Measurements from ENCODE around the gene CACNA1I. TPM values are rescaled to one million over a fixed set of nuclear protein-coding genes. Genes with fewer than 3 reads are reported as not detected.
"Not testable (repeated sequence)": the region's sequence is repeated elsewhere in the genome, so short reads cannot be mapped to it uniquely, and the experiment has no call there.

Gene CACNA1I
- not detected in 2 replicates for polyA plus RNA-seq (2011; rRNA removed)
- not detected in 2 replicates for polyA minus RNA-seq (2011; rRNA and poly(A)+ RNA removed)

GRCh38 chr22:39570665-39571064 is at the start of gene CACNA1I:
TSS of gene CACNA1I (plus strand) at chr22:39570753. CDS start at chr22:39570753, 0 bp downstream.
- Histone ChIP-seq H3K4me3 (ENCODE audit: low read depth, low read length) (no peak within 1 kb of the TSS), H3K27me3 (ENCODE audit: control insufficient read depth, insufficient read depth, low read length) (peaks cover 18% of the 10 kb centered on the region), H3K27ac (ENCODE audit: low read depth, low read length) (no peak within 1 kb of the TSS), H3K9me3 (ENCODE audit: control insufficient read depth, insufficient read depth, low read length) (peaks cover 3% of the 10 kb centered on the region)
- POLR2A ChIA-PET: no interaction called here
- TF ChIP-seq, protein P1, sequence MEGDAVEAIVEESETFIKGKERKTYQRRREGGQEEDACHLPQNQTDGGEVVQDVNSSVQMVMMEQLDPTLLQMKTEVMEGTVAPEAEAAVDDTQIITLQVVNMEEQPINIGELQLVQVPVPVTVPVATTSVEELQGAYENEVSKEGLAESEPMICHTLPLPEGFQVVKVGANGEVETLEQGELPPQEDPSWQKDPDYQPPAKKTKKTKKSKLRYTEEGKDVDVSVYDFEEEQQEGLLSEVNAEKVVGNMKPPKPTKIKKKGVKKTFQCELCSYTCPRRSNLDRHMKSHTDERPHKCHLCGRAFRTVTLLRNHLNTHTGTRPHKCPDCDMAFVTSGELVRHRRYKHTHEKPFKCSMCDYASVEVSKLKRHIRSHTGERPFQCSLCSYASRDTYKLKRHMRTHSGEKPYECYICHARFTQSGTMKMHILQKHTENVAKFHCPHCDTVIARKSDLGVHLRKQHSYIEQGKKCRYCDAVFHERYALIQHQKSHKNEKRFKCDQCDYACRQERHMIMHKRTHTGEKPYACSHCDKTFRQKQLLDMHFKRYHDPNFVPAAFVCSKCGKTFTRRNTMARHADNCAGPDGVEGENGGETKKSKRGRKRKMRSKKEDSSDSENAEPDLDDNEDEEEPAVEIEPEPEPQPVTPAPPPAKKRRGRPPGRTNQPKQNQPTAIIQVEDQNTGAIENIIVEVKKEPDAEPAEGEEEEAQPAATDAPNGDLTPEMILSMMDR (IDR thresholded peaks at IDR 0.05; ENCODE audit: low read depth, low read length): no peak
- CTCF ChIA-PET: no interaction called here
- DNase-seq (ENCODE audit: low read depth, low spot score): no peak

GRCh38 chr22:39521106-39521885 is 49.3 kb upstream of the CACNA1I start:
- DNase-seq (ENCODE audit: low read depth, low spot score); CTCF ChIA-PET; H3K9me3 ChIP-seq (ENCODE audit: control insufficient read depth, insufficient read depth, low read length); H3K27me3 ChIP-seq (ENCODE audit: control insufficient read depth, insufficient read depth, low read length): not testable (repeated sequence)
- H3K27ac ChIP-seq (ENCODE audit: low read depth, low read length): peak overlapping the region; percentile 31
- peak overlapping the region; percentile 87 for H3K4me3 ChIP-seq (ENCODE audit: low read depth, low read length)
- POLR2A ChIA-PET: interaction anchor here (1.7 to 2.3 kb wide), 4 partner anchors 9 to 203 kb away, joined by 18 to 45 read pairs (median 42); partner anchors contain the start of genes MIEF1 and RPL3

DNA sequence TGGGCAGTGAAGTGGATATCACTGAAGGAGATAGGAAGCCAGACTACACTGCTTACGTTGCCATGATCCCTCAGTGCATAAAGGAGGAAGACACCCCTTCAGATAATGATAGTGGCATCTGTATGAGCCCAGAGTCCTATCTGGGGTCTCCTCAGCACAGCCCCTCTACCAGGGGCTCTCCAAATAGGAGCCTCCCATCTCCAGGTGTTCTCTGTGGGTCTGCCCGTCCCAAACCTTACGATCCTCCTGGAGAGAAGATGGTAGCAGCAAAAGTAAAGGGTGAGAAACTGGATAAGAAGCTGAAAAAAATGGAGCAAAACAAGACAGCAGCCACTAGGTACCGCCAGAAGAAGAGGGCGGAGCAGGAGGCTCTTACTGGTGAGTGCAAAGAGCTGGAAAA is 48.5 kb upstream of the CACNA1I start:
- H3K9me3 ChIP-seq (ENCODE audit: control insufficient read depth, insufficient read depth, low read length); DNase-seq (ENCODE audit: low read depth, low spot score); H3K27me3 ChIP-seq (ENCODE audit: control insufficient read depth, insufficient read depth, low read length); CTCF ChIA-PET; H3K27ac ChIP-seq (ENCODE audit: low read depth, low read length): not testable (repeated sequence)
- POLR2A ChIA-PET: interaction anchor here (1.2 to 2.3 kb wide), 5 partner anchors 20 to 522 kb away, joined by 3 to 29 read pairs (median 7); partner anchors contain the start of genes MIEF1 and RPL3
- H3K4me3 ChIP-seq (ENCODE audit: low read depth, low read length): peak overlapping the region; percentile 87

DNA sequence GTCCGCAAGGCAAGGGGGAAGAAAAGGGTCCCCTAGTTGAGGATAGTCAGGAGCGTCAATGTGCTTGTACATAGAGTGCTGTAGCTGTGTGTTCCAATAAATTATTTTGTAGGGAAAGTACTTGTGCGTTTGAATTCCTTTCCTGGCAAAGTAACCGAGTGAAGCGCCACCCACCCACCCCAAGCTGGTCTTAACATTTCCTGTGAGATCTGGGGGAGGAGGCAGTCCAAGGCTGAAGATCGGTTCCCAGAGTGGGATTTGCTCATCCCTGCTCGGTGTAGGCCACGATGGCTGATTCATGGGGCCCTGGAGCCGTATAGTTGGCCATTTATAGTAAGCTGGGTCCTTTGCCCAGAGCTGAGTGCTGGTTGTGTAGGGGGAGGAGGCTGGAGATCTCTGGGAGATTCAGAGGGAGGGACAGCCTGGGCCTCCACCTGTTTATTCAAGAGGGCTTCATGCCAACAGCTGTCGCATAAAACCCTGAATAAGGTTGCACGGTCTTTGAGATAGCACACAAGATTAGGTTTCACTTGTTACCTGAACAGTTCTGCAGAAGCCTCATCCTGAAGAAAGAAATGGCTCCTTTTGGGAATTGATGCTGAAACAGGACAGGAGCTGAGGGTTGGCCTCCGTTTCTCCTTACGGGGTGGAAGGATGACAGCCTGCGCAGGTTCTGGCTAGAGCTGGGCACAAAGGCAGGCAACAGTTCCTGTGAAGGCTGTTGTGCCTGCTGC is 47.8 kb upstream of the CACNA1I start:
- TF ChIP-seq, protein P1 (IDR thresholded peaks at IDR 0.05; ENCODE audit: low read depth, low read length): no peak
- Histone ChIP-seq H3K27ac (ENCODE audit: low read depth, low read length) (peak overlapping the region; percentile 49), H3K27me3 (ENCODE audit: control insufficient read depth, insufficient read depth, low read length) (no peaks in the 10 kb centered on the region), H3K9me3 (ENCODE audit: control insufficient read depth, insufficient read depth, low read length) (peaks cover 4% of the 10 kb centered on the region; the same call in 1 of the 2 replicates), H3K4me3 (ENCODE audit: low read depth, low read length) (peak overlapping the region; percentile 87)
- ChIA-PET POLR2A (interaction anchor here (1.0 to 2.3 kb wide), 9 partner anchors 10 to 522 kb away, joined by 3 to 29 read pairs (median 6); partner anchors contain the start of genes MIEF1, RPL3 and RPS19BP1), CTCF (no interaction called here)
- DNase-seq (ENCODE audit: low read depth, low spot score): no peak

GRCh38 chr22:39524089-39524752 is 46.3 kb upstream of the CACNA1I start:
- POLR2A ChIA-PET: interaction anchor here (0.6 to 2.3 kb wide), 11 partner anchors 8 to 653 kb away, joined by 3 to 29 read pairs (median 4); partner anchors contain the start of genes RPL3, RPS19BP1, TAB1 and TNRC6B
- Histone ChIP-seq H3K27me3 (ENCODE audit: control insufficient read depth, insufficient read depth, low read length) (no peaks in the 10 kb centered on the region), H3K4me3 (ENCODE audit: low read depth, low read length) (no peak overlapping the region), H3K27ac (ENCODE audit: low read depth, low read length) (peak overlapping the region; percentile 21), H3K9me3 (ENCODE audit: control insufficient read depth, insufficient read depth, low read length) (peaks cover 4% of the 10 kb centered on the region; the same call in 1 of the 2 replicates)
- no peak for DNase-seq (ENCODE audit: low read depth, low spot score)
- TF ChIP-seq, protein P1 (IDR thresholded peaks at IDR 0.05; ENCODE audit: low read depth, low read length): no peak
- CTCF ChIA-PET: interaction anchor here (1.2 to 2.0 kb wide), 2 partner anchors 10 to 30 kb away, joined by 5 to 6 read pairs; no protein-coding TSS in a partner anchor

All from AG04450 (cell line).